Hair follicular keratinocyte (primary cell): ENCODE measurements around the gene HEATR5A. TPM values are rescaled to one million over a fixed set of nuclear protein-coding genes. Genes with fewer than 3 reads are reported as not detected.

Source experiments
- total RNA-seq: library from RNA; depleted of rRNA; stranded (reverse); fragments of >200 nt; gene quantifications from 2 replicates; pipeline ENCODE4 v1.2.3, GENCODE V29; 2015

Gene HEATR5A
- total RNA-seq: 15.1 and 17.6 TPM in 2 replicates

DNA sequence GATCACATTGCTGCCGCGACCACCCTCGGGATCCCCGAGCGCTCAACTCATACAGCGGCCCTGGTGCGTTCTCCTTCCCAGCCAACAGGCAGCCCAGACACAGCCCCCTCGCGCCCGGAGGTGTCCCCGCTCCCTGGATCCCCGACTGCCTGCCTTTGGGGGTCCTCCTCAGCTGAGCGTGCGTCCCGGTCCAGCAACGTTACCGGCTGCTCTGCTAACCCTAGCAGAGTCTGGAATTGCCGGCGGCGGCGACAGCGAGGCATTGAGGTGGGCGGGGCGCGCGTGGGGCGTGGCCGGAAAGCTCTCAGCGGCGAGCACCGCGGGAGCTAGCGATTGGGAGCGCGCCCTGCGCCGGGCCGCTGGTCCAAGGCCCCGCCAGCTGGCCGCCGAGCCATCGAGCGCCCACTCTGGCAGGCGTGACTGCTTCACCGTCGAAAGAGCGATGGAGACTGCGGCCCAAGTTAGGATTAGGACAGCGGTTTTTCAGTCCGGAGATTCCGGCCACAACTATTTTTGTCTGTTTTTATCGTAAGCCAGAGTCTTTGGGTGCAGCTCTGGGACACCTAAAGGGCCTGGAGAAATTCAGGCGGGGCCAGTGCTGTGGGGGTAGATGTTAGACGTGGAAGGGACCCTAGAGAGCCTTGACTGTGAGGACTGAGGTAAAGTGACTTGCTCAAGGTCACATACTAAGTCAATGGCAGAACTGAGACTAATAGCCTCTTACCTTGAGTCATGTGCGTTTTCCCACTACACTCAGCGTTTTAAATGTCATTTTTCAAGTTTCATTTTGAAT is at the start of gene HEATR5A:
Gene HEATR5A, minus strand, starts transcription at position 232 of the 793 bp plus-strand sequence. CDS start 17,575 bp downstream, outside the sequence.

GRCh38 chr14:31456841-31457664 is 36.7 kb upstream of the HEATR5A start, which contains the start of gene DTD2:
TSS of gene DTD2 (minus strand) at chr14:31457506. CDS start at chr14:31457393, 113 bp downstream.

Other genes with a start within 250 kb of the HEATR5A start
- gene HECTD1, start 212.8 kb downstream of the HEATR5A start, total RNA-seq: 60.5 and 81.9 TPM in 2 replicates
- gene DTD2, start 37.0 kb upstream of the HEATR5A start, total RNA-seq: 34.3 and 36.6 TPM in 2 replicates
- gene GPR33, start 67.5 kb upstream of the HEATR5A start, total RNA-seq: not detected in 2 replicates
- gene NUBPL, start 140.9 kb upstream of the HEATR5A start, total RNA-seq: 9.8 and 15.0 TPM in 2 replicates